GM21786 (cell line): ENCODE results near the gene AGR3.
"Not testable (repeated sequence)": the region's sequence is repeated elsewhere in the genome, so short reads cannot be mapped to it uniquely, and the experiment has no call there.

Experiments
- ATAC-seq: cut with Tn5 transposase; IDR thresholded peaks from one replicate; pipeline ENCODE4 v1.9.1; 2021; ENCODE audit not compliant: unreplicated experiment

Gene AGR3

DNA sequence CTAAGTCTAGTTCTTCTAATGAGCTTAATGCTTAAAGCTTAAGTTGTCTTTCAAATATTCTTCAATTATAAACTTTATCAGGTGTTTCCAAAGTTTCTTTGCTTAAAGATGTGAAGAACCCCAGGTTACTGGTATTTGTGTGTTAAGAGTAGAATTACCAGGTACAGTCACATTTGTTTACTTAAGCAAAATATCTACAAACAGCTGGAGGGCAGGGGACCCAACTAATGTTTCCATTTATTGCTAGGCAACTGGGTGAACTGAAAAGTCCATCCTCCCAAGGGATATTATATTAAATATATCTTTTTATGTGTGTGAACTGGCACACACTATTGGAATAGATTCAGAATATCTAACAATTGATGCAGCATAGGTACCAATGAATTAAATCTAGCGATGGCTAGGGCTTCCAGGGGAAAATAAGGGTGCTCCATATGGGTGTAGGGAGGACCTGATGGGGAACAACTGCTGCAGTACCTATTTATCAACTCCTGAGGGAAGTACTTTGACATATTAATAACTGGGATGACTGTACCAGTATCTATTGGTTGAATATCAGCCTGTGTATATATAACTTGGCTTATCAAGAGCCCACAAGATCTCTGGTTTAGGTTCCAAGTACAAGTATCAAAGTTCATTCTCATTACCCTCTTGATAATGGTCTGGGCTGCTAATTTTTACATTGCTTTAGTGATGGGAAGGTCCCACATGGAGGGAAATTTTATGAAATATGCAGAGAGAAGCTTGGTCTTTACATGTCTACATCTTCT, 10.3 kb upstream of the AGR3 start:
- no peak for ATAC-seq

DNA sequence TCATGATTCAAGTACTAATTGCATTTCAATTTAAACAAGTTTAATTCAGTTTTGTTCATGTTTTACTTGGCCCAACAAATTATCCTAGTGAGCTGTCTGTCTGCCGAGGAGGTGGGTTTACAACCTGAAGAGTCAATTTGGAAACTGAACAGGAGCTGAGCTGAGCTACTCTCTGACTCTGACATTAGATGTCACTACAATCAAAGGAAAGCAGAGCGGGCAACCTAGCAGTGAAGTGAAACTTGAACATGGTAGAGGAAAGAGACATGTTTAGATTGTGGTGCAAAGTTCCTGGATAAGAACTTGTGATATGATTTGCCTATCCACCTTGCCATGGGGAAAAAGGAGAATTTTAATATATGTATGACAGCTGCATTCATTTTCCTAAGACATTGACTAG, 9.6 kb upstream of the AGR3 start:
- peak; percentile 76 for ATAC-seq

DNA sequence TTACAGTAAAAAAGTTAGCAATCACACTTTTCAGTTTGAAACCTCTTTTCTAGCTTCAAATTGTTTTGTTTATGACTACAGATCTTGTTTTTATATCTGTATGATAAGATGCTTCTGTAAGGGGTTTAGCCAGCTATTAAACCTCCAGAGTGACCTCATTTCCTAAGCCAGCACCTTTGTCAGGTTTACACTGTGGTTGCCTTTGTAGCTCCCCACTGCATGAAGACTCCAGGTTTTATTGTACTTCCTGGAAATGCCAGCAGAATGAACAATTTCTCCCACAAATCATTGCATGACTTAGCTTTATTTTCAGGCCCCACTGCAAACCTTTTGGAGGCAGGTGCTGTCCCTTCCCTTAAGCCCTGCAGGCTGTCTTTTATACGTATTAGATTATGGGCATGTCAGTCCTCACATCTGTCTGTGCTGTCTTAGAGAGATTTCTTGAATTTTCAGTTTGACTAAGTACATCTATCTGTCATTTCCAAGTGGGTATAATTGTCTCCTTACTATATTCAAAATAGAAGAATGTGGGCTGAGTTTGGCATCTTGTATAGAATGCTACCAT, 8.2 kb upstream of the AGR3 start:
- no peak for ATAC-seq

DNA sequence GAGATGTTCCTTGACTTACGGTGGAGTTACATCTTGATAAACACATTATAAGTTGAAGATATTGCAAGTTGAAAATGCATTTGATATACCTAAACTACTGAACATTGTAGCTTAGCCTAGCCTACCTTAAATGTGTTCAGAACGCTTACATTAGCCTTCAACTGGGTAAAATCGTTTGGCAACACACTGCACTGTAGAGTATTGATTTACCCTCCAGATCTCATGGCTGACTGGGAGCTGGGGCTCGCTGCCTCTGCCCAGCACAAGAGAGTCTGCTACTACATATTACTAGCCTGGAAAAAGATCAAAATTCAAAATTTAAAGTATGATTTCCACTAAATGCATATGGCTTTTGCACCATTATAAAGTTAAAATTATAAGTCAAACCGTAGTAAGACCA, 7.5 kb upstream of the AGR3 start:
- no peak for ATAC-seq

DNA sequence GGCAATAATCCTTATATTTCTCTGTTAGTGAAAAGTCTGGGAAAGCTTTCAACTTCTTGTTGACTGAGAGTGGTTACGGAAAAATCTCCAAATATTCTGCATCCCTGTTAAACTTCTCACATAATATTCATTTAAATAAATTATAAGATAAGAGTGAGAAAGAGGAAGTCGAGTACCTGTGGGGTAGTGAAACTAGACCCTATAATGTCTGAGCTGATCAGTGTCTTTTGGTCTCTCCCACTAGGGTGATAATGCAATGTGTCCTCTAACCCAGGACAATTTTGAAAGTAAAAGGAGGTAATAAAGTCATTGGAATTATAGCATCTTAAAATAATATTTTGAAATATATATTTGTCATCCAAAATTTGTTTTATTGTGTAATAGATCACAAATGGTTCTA, 2.1 kb upstream of the AGR3 start:
- ATAC-seq, result no peak

DNA sequence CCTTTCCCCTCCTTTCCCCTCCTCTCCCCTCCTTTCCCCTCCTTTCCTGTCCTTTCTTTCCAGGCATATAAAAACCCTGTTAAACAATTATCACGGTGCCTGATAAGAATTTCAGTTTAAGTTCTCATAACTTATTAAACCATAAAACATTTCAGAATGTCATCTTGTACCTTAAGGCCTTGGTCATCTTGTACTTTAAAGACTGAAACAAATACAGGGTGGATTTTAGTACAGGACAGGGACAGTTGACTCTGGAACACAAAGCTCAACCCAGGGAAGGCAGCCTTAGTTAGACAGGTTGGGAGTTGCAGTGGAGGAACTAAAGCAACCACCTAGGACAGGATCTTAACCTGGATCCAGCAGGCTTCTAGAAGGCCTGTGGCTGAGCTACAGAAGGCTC, 1.2 kb downstream of the AGR3 start:
- no peak for ATAC-seq

DNA sequence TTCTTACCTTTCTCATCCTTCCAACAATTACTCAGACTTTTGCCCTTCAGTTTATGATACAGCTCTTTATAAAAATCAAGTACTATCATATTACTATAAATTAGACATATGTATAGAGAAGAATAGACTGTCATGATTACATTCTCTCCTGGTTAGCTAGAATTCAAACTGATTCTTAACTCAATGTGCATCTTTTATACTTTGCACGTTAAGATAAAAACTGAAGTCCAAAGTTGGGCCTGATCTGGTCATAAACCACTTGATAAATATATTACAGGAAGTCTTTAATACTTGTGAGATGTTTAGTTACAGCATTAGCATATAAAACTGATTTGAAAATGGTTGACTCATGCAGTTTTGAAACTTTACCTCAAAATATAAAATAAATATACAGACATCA, 2.6 kb downstream of the AGR3 start:
- no peak for ATAC-seq

DNA sequence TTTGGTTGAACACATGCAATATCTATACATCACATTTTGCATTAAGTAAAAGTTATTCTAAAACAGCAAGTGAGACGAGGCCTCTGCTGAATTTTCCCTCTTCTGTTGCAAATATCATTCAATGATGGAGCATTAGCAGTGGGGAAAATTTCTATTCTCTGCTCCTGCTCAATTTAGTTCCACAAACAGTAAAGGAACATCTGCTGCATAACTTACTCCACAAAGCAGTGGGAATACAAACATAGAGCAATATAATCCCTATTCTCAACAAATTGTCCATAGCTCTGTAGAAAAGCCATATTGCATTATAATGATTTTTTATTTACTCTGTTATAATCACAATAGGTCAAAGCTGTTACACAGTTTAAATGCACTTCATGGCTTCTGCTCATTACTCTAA, 5.9 kb downstream of the AGR3 start:
- no peak for ATAC-seq

DNA sequence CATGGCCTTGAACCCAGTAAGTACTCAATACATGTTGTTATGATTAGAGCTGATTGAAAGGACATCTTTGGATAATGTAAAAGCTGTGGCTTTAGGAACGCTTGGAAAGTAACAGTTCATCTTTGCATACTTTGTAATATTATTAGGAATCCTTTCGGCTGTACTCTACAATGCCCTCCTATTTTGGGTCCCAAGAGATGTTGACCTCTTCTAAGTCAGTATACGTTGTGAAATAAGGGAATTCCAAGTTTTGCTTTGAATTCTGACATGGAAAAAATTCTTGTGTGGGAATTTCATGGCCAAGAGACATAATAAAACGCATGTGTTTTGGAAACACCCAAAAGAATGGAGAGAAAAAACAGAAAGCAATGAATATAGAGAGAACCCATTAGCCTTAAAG, 7.7 kb downstream of the AGR3 start:
- ATAC-seq, result no peak

DNA sequence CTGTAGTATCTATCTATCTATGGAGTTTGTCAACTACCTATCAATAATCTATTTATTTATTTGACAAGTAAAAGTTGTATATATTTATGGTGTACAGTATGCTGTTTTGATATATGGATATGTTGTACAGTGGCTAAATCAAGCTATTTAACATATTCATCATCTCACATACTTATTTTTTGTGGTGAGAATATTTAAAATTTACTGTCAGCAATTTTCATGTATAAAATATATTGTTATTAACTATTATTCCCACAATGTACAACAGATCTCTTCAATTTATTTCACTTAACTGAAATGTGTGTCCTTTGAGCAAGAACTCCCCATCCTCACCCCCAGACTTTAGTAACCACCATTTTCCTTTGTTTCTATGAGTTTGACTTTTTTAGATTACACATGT, 14.5 kb downstream of the AGR3 start:
- no peak for ATAC-seq

DNA sequence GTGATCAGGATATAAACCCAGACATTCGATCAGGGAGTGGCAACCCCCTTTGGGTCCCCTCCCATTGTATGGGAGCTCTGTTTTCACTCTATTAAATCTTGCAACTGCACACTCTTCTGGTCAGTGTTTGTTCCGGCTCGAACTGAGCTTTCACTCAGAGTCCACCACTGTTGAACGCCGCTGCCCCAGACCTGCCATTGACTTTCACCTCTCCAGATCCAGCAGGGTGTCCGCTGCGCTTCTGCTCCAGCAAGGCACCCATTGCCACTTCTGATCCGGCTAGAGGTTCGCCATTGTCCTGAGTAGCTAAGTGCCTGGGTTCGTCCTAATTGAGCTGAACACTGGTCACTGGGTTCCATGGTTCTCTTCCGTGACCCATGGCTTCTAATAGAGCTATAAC, 28.6 kb downstream of the AGR3 start:
- ATAC-seq, result not testable (repeated sequence)

DNA sequence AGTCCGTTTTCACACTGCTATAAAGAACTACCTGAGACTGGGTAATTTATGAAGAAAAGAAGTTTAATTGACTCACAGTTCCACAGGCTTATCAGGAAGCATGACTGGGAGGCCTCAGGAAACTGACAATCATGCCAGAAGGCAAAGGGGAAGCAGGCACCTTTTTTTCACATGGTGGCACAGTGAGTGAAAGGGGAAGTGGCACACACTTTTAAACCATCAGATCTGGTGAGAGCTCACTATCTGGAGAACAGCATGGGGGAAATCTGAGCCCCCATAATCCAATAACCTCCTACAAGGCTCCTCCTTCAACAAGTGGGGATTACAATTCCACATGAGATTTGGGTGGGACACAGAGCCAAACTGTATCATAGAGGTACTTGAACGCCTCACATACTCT, 30.0 kb downstream of the AGR3 start:
- ATAC-seq, result no peak

DNA sequence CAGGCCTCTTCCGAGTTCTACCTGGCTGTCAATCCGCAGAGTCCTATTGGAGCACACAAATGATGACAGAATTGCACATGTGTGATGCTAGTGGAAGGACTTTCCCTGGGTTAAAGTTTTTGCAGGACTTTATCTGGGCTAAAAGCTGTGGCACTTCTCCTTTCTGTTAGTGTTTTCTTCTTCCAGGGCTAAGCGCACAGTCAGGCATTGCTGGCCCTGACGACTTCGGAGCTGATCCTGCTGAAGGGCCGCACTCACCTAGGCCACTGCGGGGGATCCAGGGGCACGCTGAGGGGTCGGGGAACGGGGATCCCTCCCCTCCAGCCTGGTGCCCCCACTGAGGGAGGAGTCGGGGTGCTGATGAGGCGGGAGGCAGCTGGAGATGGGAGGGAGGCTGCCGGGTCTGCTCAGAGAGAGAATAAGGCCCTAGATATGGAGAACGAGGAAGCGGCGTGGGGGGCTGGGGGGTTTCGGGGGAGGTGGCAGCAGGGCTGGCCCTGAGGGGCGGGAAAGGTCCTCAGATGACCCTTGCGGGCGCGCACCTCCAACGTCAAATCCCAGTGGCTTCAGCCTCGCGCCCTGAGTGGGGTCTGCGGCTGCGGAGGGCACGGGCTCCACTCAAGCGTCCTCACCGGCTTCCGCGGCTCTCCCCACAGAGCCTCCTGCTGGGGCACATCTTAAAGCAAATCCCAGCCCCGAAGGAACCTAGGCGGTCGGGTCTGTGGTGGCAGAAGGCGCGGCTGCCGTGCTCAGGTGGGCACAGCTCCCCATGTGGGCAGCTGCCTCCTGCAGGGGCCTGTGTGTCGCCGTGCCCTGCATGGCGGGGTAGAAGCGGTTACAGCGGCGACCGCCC, 30.9 kb downstream of the AGR3 start:
- ATAC-seq, result no peak

DNA sequence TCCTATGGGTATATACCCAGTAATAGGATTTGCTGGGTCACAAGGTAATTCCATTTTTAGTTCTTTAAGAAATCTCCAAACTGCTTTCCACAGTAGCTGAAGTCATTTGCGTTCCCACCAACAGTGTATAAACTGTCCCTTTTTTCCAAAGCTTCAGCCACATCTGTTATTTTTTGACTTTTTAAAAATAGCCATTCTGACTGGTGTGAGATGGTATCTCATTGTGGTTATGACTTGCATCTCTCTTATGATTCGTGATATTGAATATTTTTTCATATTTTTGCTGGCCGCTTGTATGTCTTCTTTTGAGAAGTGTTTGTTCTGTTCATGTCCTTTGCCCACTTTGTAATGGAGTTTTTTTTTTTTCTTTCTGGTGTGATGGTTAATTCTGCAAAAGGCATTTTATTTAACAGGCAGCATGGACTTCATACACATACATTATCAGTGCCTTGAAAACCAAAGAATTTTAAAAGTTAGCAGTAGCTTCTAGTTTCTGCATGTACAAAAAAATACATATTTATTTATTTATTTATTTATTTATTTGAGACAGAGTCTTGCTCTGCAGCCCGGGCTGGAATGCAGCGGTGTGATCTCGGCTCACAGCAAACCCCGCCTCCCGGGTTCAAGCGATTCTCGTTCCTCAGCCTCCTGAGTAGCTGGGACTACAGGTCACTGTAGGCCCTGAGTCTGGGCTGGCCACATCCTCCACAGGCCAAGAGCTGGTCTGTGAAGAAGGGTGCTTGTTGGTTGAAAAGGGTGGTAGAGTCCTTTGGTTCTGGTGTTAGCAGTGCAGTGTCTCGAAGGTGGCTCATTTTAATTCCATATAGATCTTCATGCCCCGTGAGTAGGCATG, 32.3 kb downstream of the AGR3 start:
- ATAC-seq, result no peak

DNA sequence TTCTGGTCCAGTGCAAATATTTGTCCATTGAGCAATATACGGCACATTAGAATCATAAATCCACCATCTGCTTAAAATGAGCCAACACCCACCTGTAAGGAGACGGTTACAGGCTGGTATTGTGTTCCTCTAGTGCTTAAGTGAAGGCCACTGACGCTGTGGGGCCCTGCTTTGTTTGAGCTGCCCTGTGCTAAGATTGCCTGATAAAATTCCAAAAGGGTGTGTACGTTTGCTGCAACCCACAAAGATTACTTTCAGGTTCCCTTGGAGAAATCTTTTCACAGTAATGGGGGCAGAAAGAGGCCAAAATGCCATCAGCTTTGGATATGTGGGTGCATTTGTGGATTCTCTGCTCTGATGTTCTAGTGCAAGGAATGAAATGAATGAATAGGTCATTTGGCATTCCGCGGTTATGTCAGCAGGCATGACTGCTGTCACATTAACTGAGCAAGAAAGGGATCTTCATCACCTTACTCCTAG, 34.4 kb downstream of the AGR3 start:
- ATAC-seq, result no peak

DNA sequence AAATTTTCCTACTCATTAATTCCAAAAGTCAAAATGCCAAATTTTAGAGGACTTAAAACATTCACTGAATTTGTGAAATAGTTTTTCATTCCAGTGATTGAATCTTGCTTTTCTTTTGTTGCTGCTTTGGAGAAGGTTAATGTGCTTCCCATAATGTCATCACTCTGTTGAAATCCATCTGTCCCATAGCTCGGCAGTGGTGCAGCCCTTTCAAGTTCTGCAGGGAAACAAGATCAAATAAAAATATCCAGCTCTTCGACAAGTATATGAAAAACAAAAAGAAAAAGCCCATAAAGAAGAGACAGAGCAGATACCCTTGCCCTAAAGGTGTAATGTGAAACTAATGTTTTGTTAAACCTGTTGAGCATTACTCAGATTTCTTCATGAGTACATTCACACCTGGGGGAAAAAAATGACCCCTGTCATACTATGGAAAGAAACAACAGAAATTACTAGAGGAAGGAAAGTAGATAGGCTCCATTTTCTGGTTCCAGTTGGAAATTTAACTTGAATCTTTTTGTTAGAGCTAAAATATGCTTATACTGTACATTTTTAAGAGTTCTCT, 35.1 kb downstream of the AGR3 start:
- no peak for ATAC-seq

DNA sequence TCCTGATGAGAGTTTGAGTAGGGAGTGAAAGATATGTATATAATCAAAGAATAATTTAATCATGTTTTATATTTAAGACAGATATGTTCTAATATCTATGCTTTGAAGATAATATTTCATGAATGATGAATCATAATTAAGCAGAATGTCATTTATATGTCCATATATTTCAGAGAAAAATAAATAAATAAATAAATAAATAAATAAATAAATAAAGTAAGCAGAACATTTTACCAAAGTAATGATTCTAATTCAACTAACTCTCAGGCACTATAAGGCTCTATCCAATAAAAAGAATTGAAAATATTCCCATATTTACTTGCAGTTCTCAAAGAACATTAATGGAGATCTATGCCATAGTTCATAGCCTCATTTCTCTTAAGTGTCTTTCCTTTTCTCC, 36.0 kb downstream of the AGR3 start:
- no peak for ATAC-seq

DNA sequence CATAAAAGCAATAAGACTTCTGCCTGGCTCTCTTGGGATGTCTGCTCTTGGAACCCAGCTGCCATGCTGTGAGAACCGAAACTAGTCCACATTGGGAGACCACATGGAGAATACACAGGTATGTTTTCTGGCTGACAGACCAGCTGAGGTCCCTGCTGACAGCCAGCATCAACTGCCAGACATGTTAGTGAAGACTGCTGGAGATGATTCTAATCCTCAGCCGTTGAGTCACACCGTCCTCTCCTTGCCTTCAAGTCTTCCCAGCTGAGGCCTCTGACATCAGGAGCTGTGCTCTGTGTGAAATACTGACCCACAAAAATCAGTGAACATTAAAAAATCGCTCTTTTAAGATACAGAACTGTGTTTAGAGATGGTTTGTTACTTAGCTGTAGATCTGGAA, 40.1 kb downstream of the AGR3 start:
- ATAC-seq, result no peak

DNA sequence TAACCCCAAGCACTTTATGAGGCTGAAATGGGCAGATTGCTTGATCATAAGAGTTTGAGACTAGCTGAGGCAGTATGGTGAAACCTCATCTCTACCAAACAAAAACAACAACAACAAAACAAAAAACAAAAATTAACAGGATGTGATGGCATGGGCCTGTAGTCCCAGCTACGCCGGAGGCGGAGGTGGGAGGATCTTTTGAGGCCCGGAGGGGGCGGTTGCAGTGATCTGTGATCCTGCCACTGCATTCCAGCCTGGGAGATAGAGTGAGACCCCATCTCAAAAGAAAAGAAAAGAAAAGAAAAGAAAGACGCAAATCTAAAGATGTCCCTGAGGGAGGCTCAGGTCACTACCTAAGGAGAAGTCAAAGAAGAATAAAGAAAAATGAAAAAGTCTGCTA, 41.7 kb downstream of the AGR3 start:
- no peak for ATAC-seq

DNA sequence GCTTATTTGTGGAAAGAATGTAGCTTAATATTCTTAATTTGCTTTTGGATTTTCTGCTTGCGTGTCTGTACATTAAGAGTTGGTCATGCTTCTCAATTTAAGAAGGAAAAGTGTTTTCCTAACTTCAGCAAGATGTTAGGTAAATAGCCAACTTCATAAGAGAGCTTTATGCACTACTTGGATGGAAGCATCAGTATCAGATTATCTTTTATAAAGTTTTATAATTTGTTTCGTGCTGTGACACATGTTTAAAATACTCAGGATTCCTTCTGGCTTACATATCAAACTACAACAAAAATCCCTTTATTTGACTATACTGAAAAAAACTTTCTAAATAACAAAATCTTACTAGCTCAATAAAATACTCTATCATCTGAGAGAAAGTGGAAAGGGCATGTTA, 42.1 kb downstream of the AGR3 start:
- ATAC-seq, result no peak

DNA sequence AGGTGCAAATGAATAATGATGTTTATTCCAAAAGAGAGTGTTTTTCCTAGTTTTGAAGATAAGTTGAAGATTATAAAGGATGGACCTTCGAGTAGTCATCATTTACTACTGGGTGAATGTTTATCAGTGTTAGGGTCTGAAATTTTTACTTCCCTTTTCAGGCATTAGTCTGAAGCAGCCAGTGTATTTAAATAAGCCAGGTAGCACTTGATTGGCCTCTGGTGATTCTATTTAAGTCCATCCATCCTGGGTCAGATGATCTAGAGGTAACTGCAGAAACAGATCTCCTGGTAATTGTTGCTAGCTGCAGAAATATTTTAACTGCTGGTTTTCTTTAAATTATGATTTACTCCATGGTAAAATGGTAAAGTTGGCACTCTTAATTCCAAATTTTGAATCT, 42.9 kb downstream of the AGR3 start:
- no peak for ATAC-seq
